Progenitor cell of endocrine pancreas (in vitro differentiated cells): ENCODE data around the gene PRRG4. TPM values are rescaled to one million over a fixed set of nuclear protein-coding genes. Genes with fewer than 3 reads are reported as not detected.
A peak's percentile ranks its signal among the peaks of the same experiment; 100 is the strongest.

ENCODE experiments used
- DNase-seq: peaks from one replicate; pipeline ENCODE4 v3.0.0; 2021; ENCODE audit warnings: low spot score; ENCODE audit not compliant: unreplicated experiment
- H3K27ac Mint-ChIP-seq: 2 replicates; pipeline ENCODE4 v1.8.0; 2021; ENCODE audit warnings: mild to moderate bottlenecking, moderate library complexity, mixed read lengths
- H3K27me3 Mint-ChIP-seq: 2 replicates; pipeline ENCODE4 v1.8.0; 2021; ENCODE audit warnings: mixed read lengths
- H3K36me3 Mint-ChIP-seq: 2 replicates; pipeline ENCODE4 v1.8.0; 2022; ENCODE audit warnings: mixed read lengths; ENCODE audit not compliant: insufficient read depth
- H3K4me1 Mint-ChIP-seq: 2 replicates; pipeline ENCODE4 v1.8.0; 2021; ENCODE audit warnings: low read depth, mixed read lengths
- H3K4me3 Mint-ChIP-seq: 2 replicates; pipeline ENCODE4 v1.8.0; 2021; ENCODE audit warnings: low read depth, mild to moderate bottlenecking, moderate library complexity, mixed read lengths
- H3K9me3 Mint-ChIP-seq: 2 replicates; pipeline ENCODE4 v1.8.0; 2021; ENCODE audit warnings: low read depth, mixed read lengths
- CTCF ChIP-seq: fragments of 200-600 bp; sonication (generic); IDR thresholded peaks from one replicate; pipeline ENCODE4 v1.5.0; 2021; ENCODE audit warnings: antibody characterized with exemption, mild to moderate bottlenecking; ENCODE audit not compliant: unreplicated experiment
- total RNA-seq: library from RNA; stranded (reverse); gene quantifications from 2 replicates; pipeline ENCODE4 v1.2.1, GENCODE V29; 2021

PRRG4 gene
- total RNA-seq, 1 donor from 2014 or later = 0.67 TPM

- Mint-ChIP-seq H3K27ac (no peak overlapping the region), H3K9me3 (no peaks in the 10 kb centered on the region), H3K27me3 (peaks cover 19% of the 10 kb centered on the region), H3K4me3 (no peak overlapping the region), H3K4me1 (peaks cover 6% of the 10 kb centered on the region), H3K36me3 (no peaks in the 10 kb centered on the region)
- no peak for TF ChIP-seq CTCF
- DNase-seq = no peak
Measured at GRCh38 chr11:32792111-32792947, 37.4 kb upstream of the PRRG4 start.

GRCh38 chr11:32792948-32793475 lies 36.7 kb upstream of the PRRG4 start:
- Mint-ChIP-seq H3K27me3 (peaks cover 19% of the 10 kb centered on the region), H3K4me3 (no peak overlapping the region), H3K4me1 (peaks cover 6% of the 10 kb centered on the region), H3K27ac (no peak overlapping the region), H3K9me3 (no peaks in the 10 kb centered on the region), H3K36me3 (no peaks in the 10 kb centered on the region)
- peak; percentile 31 for DNase-seq
- peak; percentile 83 for TF ChIP-seq CTCF

GRCh38 chr11:32794439-32794838 lies 35.3 kb upstream of the PRRG4 start, which contains the start of gene CCDC73:
Gene CCDC73 (minus strand): TSS chr11:32794662. CDS start chr11:32760243, 34,419 bp downstream.
- TF ChIP-seq CTCF = no peak
- no peaks in the 10 kb centered on the region for H3K9me3 Mint-ChIP-seq
- no peak within 1 kb of the TSS for H3K4me3 Mint-ChIP-seq
- H3K27ac Mint-ChIP-seq = no peak within 1 kb of the TSS
- peaks cover 18% of the 10 kb centered on the region for H3K27me3 Mint-ChIP-seq
- no peak for DNase-seq
- H3K4me1 Mint-ChIP-seq = peaks cover 6% of the 10 kb centered on the region
- H3K36me3 Mint-ChIP-seq = no peaks in the 10 kb centered on the region

GRCh38 chr11:32796425-32796824 lies 33.3 kb upstream of the PRRG4 start:
- no peak for DNase-seq
- no peaks in the 10 kb centered on the region for H3K36me3 Mint-ChIP-seq
- no peak overlapping the region for H3K4me3 Mint-ChIP-seq
- H3K4me1 Mint-ChIP-seq = peaks cover 6% of the 10 kb centered on the region
- peaks cover 15% of the 10 kb centered on the region for H3K27me3 Mint-ChIP-seq
- TF ChIP-seq CTCF = no peak
- no peaks in the 10 kb centered on the region for H3K9me3 Mint-ChIP-seq
- no peak overlapping the region for H3K27ac Mint-ChIP-seq

GRCh38 chr11:32809313-32809712 lies 20.4 kb upstream of the PRRG4 start:
- H3K27ac Mint-ChIP-seq = no peak overlapping the region
- peaks cover 3% of the 10 kb centered on the region for H3K27me3 Mint-ChIP-seq
- no peaks in the 10 kb centered on the region for H3K4me1 Mint-ChIP-seq
- H3K9me3 Mint-ChIP-seq = no peaks in the 10 kb centered on the region
- H3K36me3 Mint-ChIP-seq = no peaks in the 10 kb centered on the region
- no peak overlapping the region for H3K4me3 Mint-ChIP-seq
- peak; percentile 45 for DNase-seq
- TF ChIP-seq CTCF = peak; percentile 81
